Caki2 (cell line): Measurements from ENCODE around the gene PIK3R6. TPM values are rescaled to one million over a fixed set of nuclear protein-coding genes. Genes with fewer than 3 reads are reported as not detected.

ENCODE experiments used
- DNase-seq: peaks from one replicate; pipeline ENCODE4 v3.0.0-alpha.2; 2015; ENCODE audit warnings: low read depth
- in situ Hi-C: cut with HindIII; loops from 2 replicates; pipeline ENCODE4 v1.10.0; 2016; ENCODE audit warnings: low sequenced_read_pairs, low pct_unique_long_range_greater_than_20kb, mixed read lengths
- total RNA-seq: library from RNA; depleted of rRNA; stranded (reverse); fragments of >200 nt; shearing (Covaris generic); gene quantifications from 2 replicates; pipeline ENCODE4 v1.2.3, GENCODE V29; 2014; ENCODE audit warnings: low replicate concordance; rRNA removed

Gene PIK3R6
- total RNA-seq = not detected in 2 replicates

- no peak for DNase-seq
- in situ Hi-C loops = no loop called here
Observed at GRCh38 chr17:8867361-8867981, at the start of gene PIK3R6. Gene PIK3R6, minus strand, starts transcription at chr17:8867674. Its CDS starts 17,880 bp downstream, at chr17:8849794.

- in situ Hi-C loops = no loop called here
- no peak for DNase-seq
Observed at GRCh38 chr17:8916466-8916865, 49.0 kb upstream of the PIK3R6 start.

DNA sequence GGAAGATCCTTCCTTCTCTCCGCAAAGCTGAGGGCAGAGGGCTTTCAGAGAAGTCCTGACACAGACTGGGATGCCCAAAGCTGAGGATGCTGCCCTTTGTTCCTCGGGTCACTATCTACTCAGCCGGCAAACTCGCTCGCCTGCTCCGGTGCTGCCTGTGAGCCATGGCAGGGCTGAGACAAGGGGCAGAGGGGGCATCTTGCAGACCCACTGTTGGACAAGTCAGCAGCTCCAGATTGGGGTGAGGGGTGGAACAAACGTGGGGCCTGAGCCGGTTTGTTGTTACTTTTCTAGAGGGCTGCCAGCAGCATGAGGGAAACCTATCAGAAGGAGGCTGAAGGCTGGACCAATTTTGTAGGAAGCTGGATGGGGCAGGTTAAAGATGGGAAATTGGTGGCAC lies 47.1 kb upstream of the PIK3R6 start:
- DNase-seq = no peak
- in situ Hi-C loops = no loop called here

- no peak for DNase-seq
- in situ Hi-C loops = no loop called here
Observed at GRCh38 chr17:8913879-8914278, 46.4 kb upstream of the PIK3R6 start.

DNA sequence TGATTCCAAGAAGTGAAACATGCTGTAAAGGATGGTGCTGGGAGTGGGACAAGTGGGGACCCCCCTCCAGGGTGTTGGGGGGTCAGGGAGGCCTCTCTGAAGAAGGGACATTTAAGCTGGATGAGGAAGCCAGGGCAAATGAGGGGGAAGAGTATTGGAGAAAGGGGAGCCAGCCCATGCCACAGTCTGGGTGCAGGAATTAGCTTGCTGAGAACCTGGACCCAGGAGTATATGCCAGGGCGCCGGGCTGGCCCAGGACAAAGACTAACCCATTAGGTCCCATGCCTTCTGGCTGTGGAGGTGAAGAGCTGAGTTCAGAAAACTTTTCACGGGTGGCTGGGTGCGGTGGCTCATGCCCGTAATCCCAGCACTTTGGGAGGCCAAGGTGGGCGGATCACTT lies 45.6 kb upstream of the PIK3R6 start:
- DNase-seq = no peak
- in situ Hi-C loops = no loop called here

DNA sequence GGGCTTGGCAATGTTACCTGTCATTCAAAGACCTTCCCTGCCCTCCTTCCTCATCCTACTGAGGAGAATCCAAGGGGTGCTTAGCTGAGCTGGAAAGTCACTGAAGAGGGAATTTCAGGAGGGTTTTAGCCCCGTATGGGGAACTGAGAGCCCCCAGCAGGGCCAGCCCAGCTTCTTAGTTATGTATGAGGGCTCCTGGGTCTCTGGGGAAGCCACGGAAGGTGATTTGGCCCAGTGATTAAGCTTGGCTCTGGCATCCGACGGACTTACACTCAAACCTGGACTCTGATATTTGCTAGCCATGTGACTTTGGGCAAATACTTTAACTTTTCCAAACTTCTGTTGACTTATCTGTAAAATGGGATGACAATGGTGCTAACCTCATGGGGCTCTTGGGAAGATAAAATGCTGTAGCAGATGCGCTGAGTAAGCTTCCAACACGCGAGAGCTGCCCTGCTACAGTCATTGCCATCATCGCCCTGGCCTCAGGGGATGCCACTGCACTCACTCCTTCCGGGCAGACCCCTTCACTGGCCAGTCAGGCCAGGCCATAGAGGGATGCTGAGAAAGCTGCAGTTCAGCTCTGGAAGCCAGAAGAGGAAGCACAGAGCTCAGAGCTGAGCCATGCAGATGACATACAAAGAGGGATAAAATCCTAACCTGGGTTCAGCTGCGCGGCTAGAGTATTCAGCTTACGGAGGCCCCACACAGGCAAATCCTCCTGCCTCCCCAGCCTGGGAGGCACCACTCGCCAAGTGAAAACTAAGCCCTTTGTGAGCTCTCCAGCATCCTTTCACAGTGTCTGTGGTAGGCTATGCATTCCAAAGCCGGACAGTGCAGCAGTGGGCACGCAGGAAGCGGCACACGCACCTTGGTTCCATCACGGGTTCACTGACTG lies 44.9 kb upstream of the PIK3R6 start:
- in situ Hi-C loops = no loop called here
- DNase-seq = no peak

DNA sequence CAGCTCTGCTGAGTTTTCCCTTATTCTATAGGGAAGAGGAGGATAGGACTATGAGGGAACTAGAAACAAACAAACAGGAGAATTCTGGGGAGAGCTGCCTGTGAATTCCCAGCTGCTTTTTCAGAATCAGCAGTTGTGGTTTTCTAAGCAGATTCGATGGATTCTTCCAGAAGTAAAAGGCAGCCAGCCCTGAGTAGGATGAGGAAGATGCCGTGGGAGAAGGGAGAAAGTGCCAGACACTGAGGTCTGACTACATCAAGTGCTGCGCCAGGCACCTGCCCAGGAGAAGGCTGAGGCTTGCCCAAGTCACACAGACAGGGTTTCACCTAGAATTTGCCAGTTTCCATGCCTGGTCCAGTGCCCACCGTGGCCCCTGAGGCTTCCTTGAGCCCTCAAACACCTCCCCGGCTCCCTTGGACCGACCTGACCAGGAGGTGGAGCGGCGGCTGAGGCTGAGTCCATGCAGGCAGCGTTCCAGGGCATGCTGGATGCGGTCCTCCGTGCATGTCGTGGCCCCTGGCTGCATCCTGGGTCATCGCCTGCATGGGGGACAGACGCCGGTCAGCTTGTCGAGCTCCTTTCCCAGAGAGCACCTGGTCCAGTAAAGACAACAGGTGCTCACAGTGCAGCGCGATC lies 43.6 kb upstream of the PIK3R6 start:
- no peak for DNase-seq
- in situ Hi-C loops = no loop called here

DNA sequence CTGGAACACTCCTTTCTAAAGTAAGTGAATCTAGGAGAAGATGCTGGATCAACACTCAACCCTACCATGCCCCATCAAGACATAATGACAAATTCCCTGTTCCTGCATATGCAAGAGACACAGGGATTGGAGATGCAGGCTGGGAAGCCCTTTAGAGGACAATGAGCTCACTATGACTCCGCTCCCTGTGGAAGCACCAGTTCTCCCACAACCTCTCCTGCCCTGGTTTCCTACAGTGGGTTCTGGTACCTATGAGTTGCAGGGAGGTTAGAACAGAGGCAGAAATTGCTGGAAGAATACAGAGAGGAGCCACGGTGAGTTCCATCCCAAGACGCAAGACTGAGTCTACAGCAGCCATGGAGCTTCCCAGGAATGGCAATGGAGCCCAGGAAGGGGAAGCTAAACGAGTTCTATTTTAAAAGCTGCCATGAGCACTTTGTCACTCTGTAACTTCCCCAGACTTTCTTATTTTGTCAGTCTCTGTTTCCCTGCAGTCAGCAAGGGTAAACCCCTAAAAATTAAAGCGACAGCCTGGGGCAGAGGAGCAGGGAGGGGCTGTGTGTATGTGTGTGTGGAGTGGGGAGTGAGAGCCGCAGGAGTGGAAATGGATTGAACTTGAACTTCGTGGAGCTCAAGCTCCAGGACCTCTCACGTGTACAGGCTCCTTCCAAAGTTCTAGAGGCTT lies 42.3 kb upstream of the PIK3R6 start:
- no peak for DNase-seq

GRCh38 chr17:8905331-8905730 lies 37.9 kb upstream of the PIK3R6 start:
- in situ Hi-C loops = no loop called here
- no peak for DNase-seq

More for the DNA sequence above, 42.3 kb upstream of the PIK3R6 start:
- in situ Hi-C loops = no loop called here

GRCh38 chr17:8904686-8905085 lies 37.2 kb upstream of the PIK3R6 start:
- in situ Hi-C loops = no loop called here
- DNase-seq = no peak

DNA sequence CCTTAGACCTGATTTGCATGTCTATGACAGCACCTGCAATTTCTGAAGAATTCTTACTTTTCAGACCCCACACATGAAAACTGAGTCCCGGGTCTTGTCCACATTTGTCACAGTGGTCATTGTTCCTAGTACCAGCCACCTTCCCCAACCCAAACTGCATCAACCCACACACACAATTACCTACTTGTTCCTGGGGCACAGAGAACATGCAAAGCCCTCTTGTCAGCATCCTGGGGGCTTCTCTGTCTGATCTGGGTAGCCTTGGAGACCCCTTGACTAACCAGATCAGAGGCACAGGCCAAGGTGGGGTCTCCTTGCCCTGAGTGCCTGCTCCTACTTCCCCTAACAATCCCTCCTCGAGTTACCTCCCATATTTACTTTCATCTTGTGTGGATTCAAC lies 36.7 kb upstream of the PIK3R6 start:
- DNase-seq = no peak
- in situ Hi-C loops = no loop called here

GRCh38 chr17:8900626-8901585 lies 33.4 kb upstream of the PIK3R6 start:
- DNase-seq = no peak
- in situ Hi-C loops = no loop called here

GRCh38 chr17:8900207-8900606 lies 32.7 kb upstream of the PIK3R6 start:
- no peak for DNase-seq
- in situ Hi-C loops = no loop called here

GRCh38 chr17:8898636-8899035 lies 31.2 kb upstream of the PIK3R6 start:
- in situ Hi-C loops = no loop called here
- DNase-seq = no peak

GRCh38 chr17:8898126-8898525 lies 30.7 kb upstream of the PIK3R6 start:
- DNase-seq = no peak
- in situ Hi-C loops = no loop called here

- in situ Hi-C loops = no loop called here
- DNase-seq = no peak
Observed at GRCh38 chr17:8896641-8897635, 29.5 kb upstream of the PIK3R6 start.

- no peak for DNase-seq
- in situ Hi-C loops = no loop called here
Observed at GRCh38 chr17:8896087-8896486, 28.6 kb upstream of the PIK3R6 start.
